A549 (cell line): ENCODE data around the gene NDUFC2.

Experiments used
- BCL3 ChIP-seq: fragments of >200 bp; sonication (Bioruptor Twin); formaldehyde crosslinking; IDR thresholded peaks from 3 replicates; pipeline ENCODE4 v1.6.1; 2016
- CBX2 ChIP-seq: fragments of 200-600 bp; sonication (generic); IDR thresholded peaks from 2 replicates; pipeline ENCODE4 v1.6.1; 2016; ENCODE audit warnings: low read depth, mild to moderate bottlenecking, borderline replicate concordance
- CTCF ChIP-seq: fragments of >200 bp; sonication (Bioruptor Twin); formaldehyde crosslinking; IDR thresholded peaks from 3 replicates; pipeline ENCODE4 v1.5.1; 2016
- ESRRA ChIP-seq: fragments of 150-350 bp; IDR thresholded peaks from 2 replicates; pipeline ENCODE4 v1.6.1; 2014; ENCODE audit warnings: mild to moderate bottlenecking, low read length, borderline replicate concordance
- HDAC2 ChIP-seq: fragments of 200-600 bp; sonication (generic); IDR thresholded peaks from 2 replicates; pipeline ENCODE4 v1.6.1; 2016
- MAFK ChIP-seq: fragments of 450-650 bp; IDR thresholded peaks from 2 replicates; pipeline ENCODE4 v1.6.1; 2014; ENCODE audit not compliant: partially characterized antibody
- MAZ ChIP-seq: fragments of 150-350 bp; IDR thresholded peaks from 2 replicates; pipeline ENCODE4 v1.6.1; 2014; ENCODE audit warnings: antibody characterized with exemption, low read depth, low read length, borderline replicate concordance
- NR3C1 ChIP-seq: fragments of >200 bp; sonication (Bioruptor Twin); formaldehyde crosslinking; IDR thresholded peaks from 3 replicates; pipeline ENCODE4 v1.6.1; 2017
- PHF8 ChIP-seq: fragments of 200-600 bp; sonication (generic); IDR thresholded peaks from 2 replicates; pipeline ENCODE4 v1.6.1; 2016; ENCODE audit warnings: low read depth, mild to moderate bottlenecking, antibody characterized with exemption, moderate library complexity, borderline replicate concordance
- POLR2A ChIP-seq: IDR thresholded peaks from 2 replicates; pipeline ENCODE4 v1.6.1; 2012; ENCODE audit warnings: mild to moderate bottlenecking, low read length
- RFX5 ChIP-seq: fragments of 450-650 bp; IDR thresholded peaks from 2 replicates; pipeline ENCODE4 v1.7.1; 2014; ENCODE audit warnings: antibody characterized with exemption, mild to moderate bottlenecking, moderate library complexity
- RNF2 ChIP-seq: fragments of 200-600 bp; sonication (generic); IDR thresholded peaks from 2 replicates; pipeline ENCODE4 v1.6.1; 2016; ENCODE audit warnings: low read depth, mild to moderate bottlenecking, antibody characterized with exemption, moderate library complexity, borderline replicate concordance
- ZSCAN20 ChIP-seq: fragments of 250-450 bp; sonication (Bioruptor Pico); IDR thresholded peaks from 2 replicates; pipeline ENCODE4 v1.8.0; 2022; ENCODE audit warnings: mild to moderate bottlenecking, moderate library complexity
- TF ChIP-seq, protein P1 (sequence below): fragments of 150-350 bp; IDR thresholded peaks from 2 replicates; pipeline ENCODE4 v1.6.1; 2014; ENCODE audit warnings: low read depth, mild to moderate bottlenecking, low read length

GRCh38 chr11:78066471-78066870, 13.2 kb downstream of the NDUFC2 start:
- no peak for TF ChIP-seq CTCF
- TF ChIP-seq ZSCAN20 (CRISPR knock-in tag) = no peak
- no peak for TF ChIP-seq ESRRA
- TF ChIP-seq MAZ = no peak
- no peak for TF ChIP-seq POLR2A
- TF ChIP-seq BCL3 = no peak
- TF ChIP-seq, protein P1, sequence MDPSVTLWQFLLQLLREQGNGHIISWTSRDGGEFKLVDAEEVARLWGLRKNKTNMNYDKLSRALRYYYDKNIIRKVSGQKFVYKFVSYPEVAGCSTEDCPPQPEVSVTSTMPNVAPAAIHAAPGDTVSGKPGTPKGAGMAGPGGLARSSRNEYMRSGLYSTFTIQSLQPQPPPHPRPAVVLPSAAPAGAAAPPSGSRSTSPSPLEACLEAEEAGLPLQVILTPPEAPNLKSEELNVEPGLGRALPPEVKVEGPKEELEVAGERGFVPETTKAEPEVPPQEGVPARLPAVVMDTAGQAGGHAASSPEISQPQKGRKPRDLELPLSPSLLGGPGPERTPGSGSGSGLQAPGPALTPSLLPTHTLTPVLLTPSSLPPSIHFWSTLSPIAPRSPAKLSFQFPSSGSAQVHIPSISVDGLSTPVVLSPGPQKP = no peak
- TF ChIP-seq RFX5 = no peak
- no peak for TF ChIP-seq PHF8
- no peak for TF ChIP-seq CBX2
- no peak for TF ChIP-seq NR3C1
- no peak for TF ChIP-seq MAFK
- no peak for TF ChIP-seq HDAC2
- no peak for TF ChIP-seq RNF2
